SK-N-SH (cell line): ENCODE data around the gene BMPR1B. TPM values are rescaled to one million over a fixed set of nuclear protein-coding genes. Genes with fewer than 3 reads are reported as not detected.

Source experiments
- CTCF ChIA-PET: fragments of 300-600, 350-600 bp; formaldehyde crosslinking; extraction: SDS; loops from one replicate; lab custom pipeline; 2021; lab: Yijun Ruan, JAX
- POLR2A ChIA-PET: fragments of 350-600 bp; sonication (Branson Sonifier 250); formaldehyde crosslinking; extraction: SDS; loops from one replicate; lab custom pipeline; 2020; ENCODE audit warnings: antibody characterized with exemption, inconsistent platforms; lab: Yijun Ruan, JAX
- DNase-seq: peaks from one replicate; pipeline ENCODE4 v3.0.0; 2012
- H2AFZ ChIP-seq: fragments of 200-600 bp; sonication (generic); 2 replicates; pipeline ENCODE4 v1.8.1; 2016; ENCODE audit warnings: antibody characterized with exemption, mild to moderate bottlenecking, low read depth
- H3F3A ChIP-seq: fragments of 200-600 bp; sonication (generic); replicated peaks from 2 replicates; pipeline ENCODE3; 2016; ENCODE audit warnings: antibody characterized with exemption, mild to moderate bottlenecking; ENCODE audit not compliant: insufficient read depth
- H3K27ac ChIP-seq, 2 experiments: fragments of 200-500 bp in 1 of 2; fragments of 200-600 bp in 1 of 2; sonication (Bioruptor generic) in 1 of 2; sonication (generic), shearing (Covaris generic) in 1 of 2; 2 replicates each; pipeline versions ENCODE4 v1.5.1 to v1.6.1; 2014 to 2016; ENCODE audit warnings: low read depth in 2 of 2, inconsistent platforms in 1 of 2, low read length in 1 of 2, mild to moderate bottlenecking in 1 of 2, mixed read lengths in 1 of 2
- H3K27me3 ChIP-seq: fragments of 200-600 bp; sonication (generic), shearing (Covaris generic); 2 replicates; pipeline ENCODE4 v1.6.1; 2016; ENCODE audit warnings: mixed run types; ENCODE audit not compliant: insufficient read depth
- H3K36me3 ChIP-seq, 2 experiments: fragments of 200-500 bp in 1 of 2; fragments of 200-600 bp in 1 of 2; sonication (Bioruptor generic) in 1 of 2; sonication (generic) in 1 of 2; replicated peaks in 1 of 2; 2 replicates each; pipeline versions ENCODE3 to v1.5.1; 2014 to 2016; ENCODE audit warnings: low read length in 1 of 2, mild to moderate bottlenecking in 1 of 2; ENCODE audit not compliant: insufficient read depth in 2 of 2, control insufficient read depth in 1 of 2
- H3K4me1 ChIP-seq, 2 experiments: fragments of 200-500 bp in 1 of 2; fragments of 200-600 bp in 1 of 2; sonication (Bioruptor generic) in 1 of 2; sonication (generic), shearing (Covaris generic) in 1 of 2; 2 replicates each; pipeline versions ENCODE4 v1.5.1 to v1.6.1; 2014 to 2016; ENCODE audit warnings: low read depth in 1 of 2, low read length in 1 of 2, mixed run types in 1 of 2; ENCODE audit not compliant: insufficient read depth in 2 of 2, control insufficient read depth in 1 of 2
- H3K4me2 ChIP-seq: fragments of 200-600 bp; sonication (generic), shearing (Covaris generic); 2 replicates; pipeline ENCODE4 v1.6.1; 2017; ENCODE audit warnings: mixed run types
- H3K4me3 ChIP-seq, 2 experiments: fragments of 200-500 bp in 1 of 2; fragments of 200-600 bp in 1 of 2; sonication (Bioruptor generic) in 1 of 2; sonication (generic), shearing (Covaris generic) in 1 of 2; 2 replicates each; pipeline versions ENCODE4 v1.5.1 to v1.8.1; 2014 to 2016; ENCODE audit warnings: low read depth in 2 of 2, inconsistent platforms in 1 of 2, low read length in 1 of 2, mild to moderate bottlenecking in 1 of 2, mixed read lengths in 1 of 2, moderate library complexity in 1 of 2
- H3K79me2 ChIP-seq: fragments of 200-600 bp; sonication (generic); 2 replicates; pipeline ENCODE4 v1.8.1; 2017; ENCODE audit warnings: mild to moderate bottlenecking; ENCODE audit not compliant: insufficient read depth
- H3K9ac ChIP-seq: fragments of 200-600 bp; sonication (generic); 2 replicates; pipeline ENCODE4 v1.6.1; 2017; ENCODE audit warnings: mixed run types
- H3K9me2 ChIP-seq: fragments of 200-600 bp; sonication (generic); 2 replicates; pipeline ENCODE4 v1.6.1; 2017; ENCODE audit warnings: mixed run types
- H3K9me3 ChIP-seq: fragments of 200-600 bp; sonication (generic); 2 replicates; pipeline ENCODE4 v1.6.1; 2017; ENCODE audit warnings: mixed run types, mild to moderate bottlenecking, moderate library complexity
- H4K20me1 ChIP-seq: fragments of 200-600 bp; sonication (generic); 2 replicates; pipeline ENCODE4 v1.6.1; 2017; ENCODE audit warnings: mild to moderate bottlenecking, mixed run types; ENCODE audit not compliant: insufficient read depth
- CHD2 ChIP-seq: fragments of 150-350 bp; IDR thresholded peaks from 2 replicates; pipeline ENCODE4 v1.6.1; 2018; ENCODE audit warnings: low read length; ENCODE audit not compliant: partially characterized antibody
- EP300 ChIP-seq, 2 experiments: IDR thresholded peaks; 2 replicates each; pipeline versions ENCODE4 v1.4.0 to v1.6.1; 2012; ENCODE audit warnings: borderline replicate concordance in 1 of 2, low read depth in 1 of 2, low read length in 1 of 2
- FOSL2 ChIP-seq: IDR thresholded peaks from 2 replicates; pipeline ENCODE4 v1.4.0; 2012; ENCODE audit warnings: low read depth, mild to moderate bottlenecking, moderate library complexity, borderline replicate concordance
- JUND ChIP-seq: IDR thresholded peaks from 2 replicates; pipeline ENCODE4 v1.4.0; 2012
- RAD21 ChIP-seq: IDR thresholded peaks from 2 replicates; pipeline ENCODE4 v1.6.1; 2012; ENCODE audit warnings: mild to moderate bottlenecking, low read length
- SMC3 ChIP-seq: IDR thresholded peaks from 2 replicates; pipeline ENCODE4 v1.6.1; 2012; ENCODE audit warnings: low read depth, low read length, improper control_type of control experiment
- TCF12 ChIP-seq: IDR thresholded peaks from 2 replicates; pipeline ENCODE4 v1.4.0; 2012
- TEAD4 ChIP-seq: IDR thresholded peaks from 2 replicates; pipeline ENCODE4 v1.4.0; 2012; ENCODE audit warnings: mild to moderate bottlenecking, borderline replicate concordance; ENCODE audit not compliant: insufficient read depth
- YY1 ChIP-seq: IDR thresholded peaks from 2 replicates; pipeline ENCODE4 v1.4.0; 2012; ENCODE audit warnings: low read depth, mild to moderate bottlenecking
- WGBS: methylation state at CpG from one replicate; pipeline ENCODE4 v1.1.6; 2017; ENCODE audit warnings: low lambda C conversion rate; 5-methylcytosine and 5-hydroxymethylcytosine counted together
- polyA plus RNA-seq, 3 experiments: library from polyadenylated mRNA; depleted of rRNA; stranded (reverse); fragments of >200 nt; gene quantifications; 2 replicates each; pipeline ENCODE4 v1.2.3, GENCODE V29; 2012
- TF ChIP-seq, protein P1 (sequence below): IDR thresholded peaks from 2 replicates; pipeline ENCODE4 v1.4.0; 2012; ENCODE audit warnings: low read depth
- TF ChIP-seq, protein P2 (sequence below): IDR thresholded peaks from 2 replicates; pipeline ENCODE4 v1.4.0; 2012; ENCODE audit warnings: low read depth, borderline replicate concordance
- TF ChIP-seq, protein P3 (sequence below): IDR thresholded peaks from 2 replicates; pipeline ENCODE4 v1.4.0; 2012; ENCODE audit warnings: low read depth, borderline replicate concordance
- TF ChIP-seq, protein P4 (sequence below): fragments of 200-600 bp; sonication (generic); IDR thresholded peaks from 2 replicates; pipeline ENCODE4 v1.6.1; 2017; ENCODE audit warnings: antibody characterized with exemption, mild to moderate bottlenecking, moderate library complexity
- TF ChIP-seq, protein P5 (sequence below): IDR thresholded peaks from 2 replicates; pipeline ENCODE4 v1.6.1; 2012; ENCODE audit warnings: mild to moderate bottlenecking, low read depth, low read length, moderate library complexity
- TF ChIP-seq, protein P6 (sequence below): fragments of 150-350 bp; IDR thresholded peaks from 2 replicates; pipeline ENCODE4 v1.6.1; 2016; ENCODE audit warnings: mild to moderate bottlenecking, low read depth, low read length
- TF ChIP-seq, protein P7 (sequence below): fragments of 150-350 bp; IDR thresholded peaks from 2 replicates; pipeline ENCODE4 v1.6.1; 2017; ENCODE audit warnings: antibody characterized with exemption, low read length, low read depth, borderline replicate concordance
- TF ChIP-seq, protein P8 (sequence below): IDR thresholded peaks from 2 replicates; pipeline ENCODE4; 2012

The BMPR1B gene
- polyA plus RNA-seq, 1 of the 3 experiments (the other 2 are of a cell fraction): 0.16 TPM

DNA sequence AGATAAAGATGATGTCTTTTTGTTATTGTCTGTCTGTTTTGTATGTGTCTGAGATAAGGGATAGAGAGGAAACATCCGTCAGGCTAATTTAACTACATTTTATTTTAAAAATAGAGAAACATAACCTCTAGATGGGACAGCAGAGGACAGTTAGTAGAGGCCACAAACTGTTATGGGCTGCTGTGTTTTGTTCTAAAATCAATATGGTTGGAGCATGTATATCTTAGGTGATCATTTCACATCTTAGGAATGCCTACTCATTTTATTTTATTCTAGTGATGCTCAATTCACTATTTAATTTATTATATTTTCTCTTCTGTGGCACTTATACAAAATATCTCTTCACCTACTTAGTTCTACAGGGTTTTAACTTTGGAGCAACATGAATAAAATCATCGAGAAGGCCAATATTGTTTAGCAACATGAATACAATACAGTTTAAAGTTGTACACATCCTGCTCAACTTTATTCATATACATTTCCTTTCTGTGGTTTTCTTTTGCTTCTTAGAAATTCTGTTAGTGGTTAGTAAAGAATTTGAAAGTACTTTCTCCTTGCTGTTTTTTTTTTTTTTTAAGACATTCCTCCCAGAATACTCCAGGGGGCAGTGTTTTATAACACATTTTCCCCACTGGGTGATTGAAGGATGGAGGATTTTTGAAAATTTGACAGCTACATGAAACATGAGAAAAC lies 398.1 kb downstream of the BMPR1B start:
- DNase-seq: peak; percentile 41
- Histone ChIP-seq H3K9me3 (no peaks in the 10 kb centered on the region), H3K9ac (no peak overlapping the region), H3K4me3 (peak overlapping the region in 1 of 2 experiments; percentile 37; a peak in 1 of 4 replicates), H3K4me2 (no peak overlapping the region), H3K9me2 (no peaks in the 10 kb centered on the region), H4K20me1 (no peaks in the 10 kb centered on the region), H3K36me3 (no peaks in the 10 kb centered on the region), H3K27ac (peak overlapping the region in 1 of 2 experiments; percentile 34; a peak in 2 of 4 replicates), H3K79me2 (no peaks in the 10 kb centered on the region), H3K27me3 (no peaks in the 10 kb centered on the region), H2AFZ (0 out of 2 replicates have a peak overlapping the region, but pooled peaks have one; percentile 42), H3F3A (peaks cover 6% of the 10 kb centered on the region), H3K4me1 (peaks cover 0 to 27% of the 10 kb centered on the region in 2 experiments; a peak in 2 of 4 replicates)
- 81% methylated on average over 2 of the region's 2 CpGs for WGBS
- ChIA-PET CTCF (interaction anchor here (0.6 to 4.9 kb wide), 12 partner anchors 11 to 1428 kb away, joined by 3 to 29 read pairs (median 4); no protein-coding TSS in a partner anchor), POLR2A (no interaction called here)
- TF ChIP-seq, protein P1, sequence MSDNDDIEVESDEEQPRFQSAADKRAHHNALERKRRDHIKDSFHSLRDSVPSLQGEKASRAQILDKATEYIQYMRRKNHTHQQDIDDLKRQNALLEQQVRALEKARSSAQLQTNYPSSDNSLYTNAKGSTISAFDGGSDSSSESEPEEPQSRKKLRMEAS: no peak
- TF ChIP-seq CHD2 (no peak), TCF12 (peak; percentile 38; the same call in 1 of the 2 replicates), JUND (no peak; the same call in 1 of the 2 replicates), EP300 (IDR thresholded peaks at IDR 0.05; ENCODE audit: borderline replicate concordance in 1 of 2, low read depth in 1 of 2, low read length in 1 of 2) (0 out of 4 replicates have a peak, but pooled peaks have one; percentile 9 to 17), YY1 (no peak), TEAD4 (no peak; the same call in 1 of the 2 replicates), RAD21 (peak; percentile 78), SMC3 (peak; percentile 48), FOSL2 (0 out of 2 replicates have a peak, but pooled peaks have one; percentile 13)
- TF ChIP-seq, protein P2, sequence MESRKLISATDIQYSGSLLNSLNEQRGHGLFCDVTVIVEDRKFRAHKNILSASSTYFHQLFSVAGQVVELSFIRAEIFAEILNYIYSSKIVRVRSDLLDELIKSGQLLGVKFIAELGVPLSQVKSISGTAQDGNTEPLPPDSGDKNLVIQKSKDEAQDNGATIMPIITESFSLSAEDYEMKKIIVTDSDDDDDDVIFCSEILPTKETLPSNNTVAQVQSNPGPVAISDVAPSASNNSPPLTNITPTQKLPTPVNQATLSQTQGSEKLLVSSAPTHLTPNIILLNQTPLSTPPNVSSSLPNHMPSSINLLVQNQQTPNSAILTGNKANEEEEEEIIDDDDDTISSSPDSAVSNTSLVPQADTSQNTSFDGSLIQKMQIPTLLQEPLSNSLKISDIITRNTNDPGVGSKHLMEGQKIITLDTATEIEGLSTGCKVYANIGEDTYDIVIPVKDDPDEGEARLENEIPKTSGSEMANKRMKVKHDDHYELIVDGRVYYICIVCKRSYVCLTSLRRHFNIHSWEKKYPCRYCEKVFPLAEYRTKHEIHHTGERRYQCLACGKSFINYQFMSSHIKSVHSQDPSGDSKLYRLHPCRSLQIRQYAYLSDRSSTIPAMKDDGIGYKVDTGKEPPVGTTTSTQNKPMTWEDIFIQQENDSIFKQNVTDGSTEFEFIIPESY: no peak
- TF ChIP-seq, protein P3, sequence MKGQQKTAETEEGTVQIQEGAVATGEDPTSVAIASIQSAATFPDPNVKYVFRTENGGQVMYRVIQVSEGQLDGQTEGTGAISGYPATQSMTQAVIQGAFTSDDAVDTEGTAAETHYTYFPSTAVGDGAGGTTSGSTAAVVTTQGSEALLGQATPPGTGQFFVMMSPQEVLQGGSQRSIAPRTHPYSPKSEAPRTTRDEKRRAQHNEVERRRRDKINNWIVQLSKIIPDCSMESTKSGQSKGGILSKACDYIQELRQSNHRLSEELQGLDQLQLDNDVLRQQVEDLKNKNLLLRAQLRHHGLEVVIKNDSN: no peak
- TF ChIP-seq, protein P4, sequence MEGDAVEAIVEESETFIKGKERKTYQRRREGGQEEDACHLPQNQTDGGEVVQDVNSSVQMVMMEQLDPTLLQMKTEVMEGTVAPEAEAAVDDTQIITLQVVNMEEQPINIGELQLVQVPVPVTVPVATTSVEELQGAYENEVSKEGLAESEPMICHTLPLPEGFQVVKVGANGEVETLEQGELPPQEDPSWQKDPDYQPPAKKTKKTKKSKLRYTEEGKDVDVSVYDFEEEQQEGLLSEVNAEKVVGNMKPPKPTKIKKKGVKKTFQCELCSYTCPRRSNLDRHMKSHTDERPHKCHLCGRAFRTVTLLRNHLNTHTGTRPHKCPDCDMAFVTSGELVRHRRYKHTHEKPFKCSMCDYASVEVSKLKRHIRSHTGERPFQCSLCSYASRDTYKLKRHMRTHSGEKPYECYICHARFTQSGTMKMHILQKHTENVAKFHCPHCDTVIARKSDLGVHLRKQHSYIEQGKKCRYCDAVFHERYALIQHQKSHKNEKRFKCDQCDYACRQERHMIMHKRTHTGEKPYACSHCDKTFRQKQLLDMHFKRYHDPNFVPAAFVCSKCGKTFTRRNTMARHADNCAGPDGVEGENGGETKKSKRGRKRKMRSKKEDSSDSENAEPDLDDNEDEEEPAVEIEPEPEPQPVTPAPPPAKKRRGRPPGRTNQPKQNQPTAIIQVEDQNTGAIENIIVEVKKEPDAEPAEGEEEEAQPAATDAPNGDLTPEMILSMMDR: peak; percentile 87
- TF ChIP-seq, protein P5, sequence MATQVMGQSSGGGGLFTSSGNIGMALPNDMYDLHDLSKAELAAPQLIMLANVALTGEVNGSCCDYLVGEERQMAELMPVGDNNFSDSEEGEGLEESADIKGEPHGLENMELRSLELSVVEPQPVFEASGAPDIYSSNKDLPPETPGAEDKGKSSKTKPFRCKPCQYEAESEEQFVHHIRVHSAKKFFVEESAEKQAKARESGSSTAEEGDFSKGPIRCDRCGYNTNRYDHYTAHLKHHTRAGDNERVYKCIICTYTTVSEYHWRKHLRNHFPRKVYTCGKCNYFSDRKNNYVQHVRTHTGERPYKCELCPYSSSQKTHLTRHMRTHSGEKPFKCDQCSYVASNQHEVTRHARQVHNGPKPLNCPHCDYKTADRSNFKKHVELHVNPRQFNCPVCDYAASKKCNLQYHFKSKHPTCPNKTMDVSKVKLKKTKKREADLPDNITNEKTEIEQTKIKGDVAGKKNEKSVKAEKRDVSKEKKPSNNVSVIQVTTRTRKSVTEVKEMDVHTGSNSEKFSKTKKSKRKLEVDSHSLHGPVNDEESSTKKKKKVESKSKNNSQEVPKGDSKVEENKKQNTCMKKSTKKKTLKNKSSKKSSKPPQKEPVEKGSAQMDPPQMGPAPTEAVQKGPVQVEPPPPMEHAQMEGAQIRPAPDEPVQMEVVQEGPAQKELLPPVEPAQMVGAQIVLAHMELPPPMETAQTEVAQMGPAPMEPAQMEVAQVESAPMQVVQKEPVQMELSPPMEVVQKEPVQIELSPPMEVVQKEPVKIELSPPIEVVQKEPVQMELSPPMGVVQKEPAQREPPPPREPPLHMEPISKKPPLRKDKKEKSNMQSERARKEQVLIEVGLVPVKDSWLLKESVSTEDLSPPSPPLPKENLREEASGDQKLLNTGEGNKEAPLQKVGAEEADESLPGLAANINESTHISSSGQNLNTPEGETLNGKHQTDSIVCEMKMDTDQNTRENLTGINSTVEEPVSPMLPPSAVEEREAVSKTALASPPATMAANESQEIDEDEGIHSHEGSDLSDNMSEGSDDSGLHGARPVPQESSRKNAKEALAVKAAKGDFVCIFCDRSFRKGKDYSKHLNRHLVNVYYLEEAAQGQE: no peak
- TF ChIP-seq, protein P6, sequence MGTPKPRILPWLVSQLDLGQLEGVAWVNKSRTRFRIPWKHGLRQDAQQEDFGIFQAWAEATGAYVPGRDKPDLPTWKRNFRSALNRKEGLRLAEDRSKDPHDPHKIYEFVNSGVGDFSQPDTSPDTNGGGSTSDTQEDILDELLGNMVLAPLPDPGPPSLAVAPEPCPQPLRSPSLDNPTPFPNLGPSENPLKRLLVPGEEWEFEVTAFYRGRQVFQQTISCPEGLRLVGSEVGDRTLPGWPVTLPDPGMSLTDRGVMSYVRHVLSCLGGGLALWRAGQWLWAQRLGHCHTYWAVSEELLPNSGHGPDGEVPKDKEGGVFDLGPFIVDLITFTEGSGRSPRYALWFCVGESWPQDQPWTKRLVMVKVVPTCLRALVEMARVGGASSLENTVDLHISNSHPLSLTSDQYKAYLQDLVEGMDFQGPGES: no peak
- TF ChIP-seq, protein P7, sequence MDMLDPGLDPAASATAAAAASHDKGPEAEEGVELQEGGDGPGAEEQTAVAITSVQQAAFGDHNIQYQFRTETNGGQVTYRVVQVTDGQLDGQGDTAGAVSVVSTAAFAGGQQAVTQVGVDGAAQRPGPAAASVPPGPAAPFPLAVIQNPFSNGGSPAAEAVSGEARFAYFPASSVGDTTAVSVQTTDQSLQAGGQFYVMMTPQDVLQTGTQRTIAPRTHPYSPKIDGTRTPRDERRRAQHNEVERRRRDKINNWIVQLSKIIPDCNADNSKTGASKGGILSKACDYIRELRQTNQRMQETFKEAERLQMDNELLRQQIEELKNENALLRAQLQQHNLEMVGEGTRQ: no peak
- TF ChIP-seq, protein P8, sequence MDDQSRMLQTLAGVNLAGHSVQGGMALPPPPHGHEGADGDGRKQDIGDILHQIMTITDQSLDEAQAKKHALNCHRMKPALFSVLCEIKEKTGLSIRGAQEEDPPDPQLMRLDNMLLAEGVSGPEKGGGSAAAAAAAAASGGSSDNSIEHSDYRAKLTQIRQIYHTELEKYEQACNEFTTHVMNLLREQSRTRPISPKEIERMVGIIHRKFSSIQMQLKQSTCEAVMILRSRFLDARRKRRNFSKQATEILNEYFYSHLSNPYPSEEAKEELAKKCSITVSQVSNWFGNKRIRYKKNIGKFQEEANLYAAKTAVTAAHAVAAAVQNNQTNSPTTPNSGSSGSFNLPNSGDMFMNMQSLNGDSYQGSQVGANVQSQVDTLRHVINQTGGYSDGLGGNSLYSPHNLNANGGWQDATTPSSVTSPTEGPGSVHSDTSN: peak; percentile 86
